GM19468 (cell line): Measurements from ENCODE around the gene TTLL9.

Experiments
- ATAC-seq: cut with Tn5 transposase; IDR thresholded peaks from one replicate; pipeline ENCODE4 v1.9.1; 2021; ENCODE audit warnings: mild to moderate bottlenecking, moderate library complexity, moderate number of reproducible peaks; ENCODE audit not compliant: unreplicated experiment; ENCODE audit errors: extremely low read depth

The TTLL9 gene

GRCh38 chr20:31857861-31858759 is 12.3 kb upstream of the TTLL9 start:
- peak; percentile 35 for ATAC-seq

DNA sequence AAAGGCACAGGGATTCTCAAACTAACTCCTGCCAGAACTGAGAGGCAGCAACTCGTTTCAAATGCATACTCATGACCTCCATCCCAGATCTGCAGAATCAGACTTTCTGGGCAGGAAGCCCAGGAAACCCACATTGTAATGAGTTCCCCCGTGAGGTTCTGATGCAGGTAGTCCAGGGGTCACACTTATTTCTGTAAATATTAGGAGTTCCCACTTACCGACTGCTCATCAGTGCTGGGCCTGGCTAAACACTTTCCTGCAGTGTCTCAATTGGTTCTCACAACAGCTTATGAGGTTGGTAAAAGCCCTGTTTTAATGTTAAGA is 11.7 kb upstream of the TTLL9 start:
- no peak for ATAC-seq

- ATAC-seq, result no peak
These were observed 11.0 kb upstream of the TTLL9 start for GRCh38 chr20:31859266-31859997.

GRCh38 chr20:31859998-31860380 is 10.4 kb upstream of the TTLL9 start:
- ATAC-seq, result no peak

DNA sequence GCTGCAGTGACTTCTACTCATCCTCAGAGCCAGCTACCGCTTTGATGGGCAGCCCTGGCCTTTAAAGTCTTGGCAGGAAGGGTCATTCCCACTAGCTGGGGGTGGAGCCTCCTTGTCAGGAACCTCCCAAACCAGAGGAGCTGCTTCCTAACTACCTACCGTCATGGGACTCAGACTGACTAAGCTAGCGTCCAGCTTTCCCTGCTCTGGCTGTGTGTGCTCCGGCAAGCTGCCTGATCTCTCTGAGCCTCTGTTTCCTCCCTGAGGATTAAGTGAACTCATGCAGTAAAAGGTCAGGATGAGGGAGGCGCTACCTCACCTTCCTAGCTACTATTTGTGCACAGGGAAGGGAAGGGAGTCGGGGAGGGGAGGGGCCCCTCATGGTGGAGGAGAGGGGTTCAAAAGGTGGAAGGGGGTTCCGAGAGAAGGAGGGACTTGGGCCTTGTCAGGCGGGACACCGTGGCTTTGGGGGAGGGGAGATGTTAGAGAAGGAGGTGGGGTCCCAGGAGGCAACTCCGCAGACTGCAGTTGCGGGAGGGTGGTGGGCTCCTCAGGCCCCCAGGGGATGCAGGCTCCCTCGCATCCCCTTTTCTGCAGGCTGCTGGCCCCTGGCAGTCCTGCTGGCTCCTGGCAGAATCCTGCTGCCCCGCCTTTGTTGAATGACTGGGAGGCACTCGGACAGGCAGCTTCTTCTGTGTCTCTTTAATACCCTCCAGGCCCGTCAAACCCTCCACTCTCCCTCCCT is 9.9 kb upstream of the TTLL9 start:
- no peak for ATAC-seq

- ATAC-seq, result no peak
These were observed 9.4 kb upstream of the TTLL9 start for GRCh38 chr20:31861135-31861384.

DNA sequence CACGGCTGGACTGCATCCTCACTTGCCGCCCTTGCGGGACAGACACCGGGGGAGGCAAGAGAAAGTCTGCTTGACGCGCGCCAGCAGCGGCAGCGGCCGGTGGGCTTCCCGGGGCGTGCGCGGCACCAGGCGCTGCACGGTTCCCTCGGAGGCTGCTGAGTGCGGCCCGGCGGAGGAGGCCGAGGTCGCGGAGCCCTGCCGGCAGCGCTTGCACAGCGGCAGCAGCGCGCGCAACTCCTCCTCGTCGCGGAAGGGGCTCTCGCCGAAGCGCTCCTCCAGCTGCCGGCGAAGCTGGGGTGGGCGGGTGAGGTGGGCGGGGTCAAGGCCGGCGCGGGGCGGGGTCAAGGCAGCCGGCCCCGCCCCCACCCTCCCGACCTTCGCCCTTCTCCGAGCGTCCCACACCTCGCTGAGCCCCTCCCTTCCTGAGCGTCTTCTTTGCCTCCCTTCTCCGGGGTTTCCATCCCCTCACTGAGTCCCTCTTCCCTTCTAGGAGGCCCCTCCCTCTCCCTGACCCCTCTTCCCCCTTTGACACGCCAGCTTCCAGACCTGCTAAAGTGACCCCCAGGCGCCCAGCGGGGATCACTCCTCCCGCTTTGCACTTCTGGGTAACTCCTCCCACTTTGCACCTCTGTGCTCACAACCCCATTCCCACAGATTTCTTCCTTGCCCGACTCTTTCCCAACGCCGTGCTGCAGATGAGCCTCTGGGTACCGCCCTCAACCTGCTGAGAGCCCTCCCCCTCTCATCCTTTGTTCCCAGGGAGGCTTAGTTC is 8.9 kb upstream of the TTLL9 start:
- no peak for ATAC-seq

GRCh38 chr20:31862157-31862470 is 8.3 kb upstream of the TTLL9 start:
- ATAC-seq, result no peak

GRCh38 chr20:31862506-31862905 is 7.9 kb upstream of the TTLL9 start:
- ATAC-seq, result no peak

GRCh38 chr20:31863296-31864085 is 6.9 kb upstream of the TTLL9 start:
- ATAC-seq, result no peak

DNA sequence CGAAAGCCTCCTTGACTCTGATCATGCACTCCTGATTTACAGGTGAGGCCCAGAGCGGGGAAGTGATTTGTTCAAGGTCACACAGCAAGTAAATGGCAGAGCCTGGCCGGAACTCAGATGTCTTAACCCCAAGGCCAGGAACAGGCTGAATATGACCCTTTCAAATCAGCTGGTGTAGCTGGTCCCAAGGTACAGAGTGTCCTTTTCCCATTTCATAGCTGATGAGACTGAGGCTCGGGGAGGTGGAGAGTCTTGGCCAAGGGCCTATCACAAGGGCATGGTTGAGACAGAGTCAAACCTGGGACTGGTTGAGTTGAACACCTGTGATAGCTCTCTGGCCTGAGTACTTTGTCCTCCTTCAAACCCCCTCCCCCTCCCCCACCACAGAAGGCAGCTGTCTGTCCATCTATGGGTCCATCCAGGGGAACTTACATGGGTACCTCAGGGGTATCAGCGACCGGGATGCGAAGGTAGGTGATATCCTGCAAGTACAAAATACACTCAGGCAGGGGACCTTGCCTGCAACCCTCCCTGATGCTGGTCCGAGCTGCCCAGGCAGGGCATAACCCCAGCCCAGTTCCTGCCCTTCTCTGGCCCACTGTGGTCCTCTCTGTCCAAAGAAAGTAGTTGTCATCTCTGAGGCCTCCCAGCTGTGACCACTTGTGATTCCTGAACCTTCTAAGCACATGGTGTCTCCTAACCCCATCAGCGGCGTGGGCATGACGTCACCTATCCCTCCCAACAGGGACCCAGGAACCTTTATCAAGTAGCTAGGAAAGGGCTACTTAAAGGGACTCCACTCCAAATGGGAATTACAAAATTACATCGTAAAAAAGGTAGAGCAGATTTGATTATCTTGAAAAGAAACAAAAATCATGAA is 5.7 kb upstream of the TTLL9 start:
- no peak for ATAC-seq

GRCh38 chr20:31866221-31866620 is 4.2 kb upstream of the TTLL9 start:
- no peak for ATAC-seq

DNA sequence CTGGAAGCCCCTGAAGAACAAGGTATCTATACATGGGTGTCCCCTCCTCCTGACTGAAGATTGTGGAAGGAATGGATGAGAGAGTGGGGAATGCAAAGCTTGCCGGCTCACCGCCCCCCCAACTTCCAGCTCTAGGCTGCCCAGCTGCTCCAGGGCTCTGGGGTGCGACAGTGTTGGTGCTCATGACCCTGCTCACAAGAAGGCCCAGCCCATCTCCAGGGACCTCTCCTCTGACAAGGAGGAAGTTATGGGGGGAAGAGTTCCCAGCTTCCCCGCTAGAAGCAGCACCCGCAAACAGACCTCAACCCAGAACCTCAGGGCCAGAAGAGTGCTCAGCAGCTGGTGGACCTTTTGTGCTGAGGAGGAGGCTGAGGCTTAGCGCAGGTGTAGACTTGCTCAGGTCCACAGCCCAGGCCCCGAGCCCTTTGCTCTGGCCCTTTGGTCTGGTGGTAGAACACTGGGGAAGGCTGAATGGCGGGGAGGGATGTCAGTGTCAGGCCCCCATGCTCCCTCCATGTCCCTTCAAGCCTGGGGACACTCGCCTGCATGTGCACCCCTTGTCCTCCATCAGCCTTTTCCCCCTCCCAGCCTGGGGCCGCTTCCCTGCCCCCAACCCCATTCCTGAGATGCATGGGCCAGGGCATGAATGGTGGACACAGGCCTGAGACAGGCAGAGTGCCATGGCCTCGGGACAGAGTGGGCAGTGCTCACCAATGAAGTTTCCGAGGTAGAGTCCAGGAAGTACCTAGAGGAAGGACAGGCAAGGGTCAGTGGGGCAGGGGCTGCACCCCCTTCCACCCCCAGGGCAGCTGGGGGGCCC is 1.4 kb upstream of the TTLL9 start:
- no peak for ATAC-seq

DNA sequence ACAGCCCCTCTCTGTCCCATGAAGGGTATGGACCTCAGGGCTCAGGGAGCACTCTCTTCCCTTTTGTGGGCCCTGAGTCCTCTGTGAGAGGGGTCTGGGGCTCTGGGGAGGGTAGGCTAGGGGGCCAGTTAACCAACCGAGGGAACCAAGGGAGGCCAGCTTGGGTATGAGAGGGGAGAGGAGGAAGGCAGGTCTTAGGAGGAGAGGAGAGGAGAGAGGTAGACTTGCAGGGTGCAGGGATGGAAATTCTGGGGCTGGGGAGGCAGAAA is 827 bp upstream of the TTLL9 start:
- no peak for ATAC-seq

DNA sequence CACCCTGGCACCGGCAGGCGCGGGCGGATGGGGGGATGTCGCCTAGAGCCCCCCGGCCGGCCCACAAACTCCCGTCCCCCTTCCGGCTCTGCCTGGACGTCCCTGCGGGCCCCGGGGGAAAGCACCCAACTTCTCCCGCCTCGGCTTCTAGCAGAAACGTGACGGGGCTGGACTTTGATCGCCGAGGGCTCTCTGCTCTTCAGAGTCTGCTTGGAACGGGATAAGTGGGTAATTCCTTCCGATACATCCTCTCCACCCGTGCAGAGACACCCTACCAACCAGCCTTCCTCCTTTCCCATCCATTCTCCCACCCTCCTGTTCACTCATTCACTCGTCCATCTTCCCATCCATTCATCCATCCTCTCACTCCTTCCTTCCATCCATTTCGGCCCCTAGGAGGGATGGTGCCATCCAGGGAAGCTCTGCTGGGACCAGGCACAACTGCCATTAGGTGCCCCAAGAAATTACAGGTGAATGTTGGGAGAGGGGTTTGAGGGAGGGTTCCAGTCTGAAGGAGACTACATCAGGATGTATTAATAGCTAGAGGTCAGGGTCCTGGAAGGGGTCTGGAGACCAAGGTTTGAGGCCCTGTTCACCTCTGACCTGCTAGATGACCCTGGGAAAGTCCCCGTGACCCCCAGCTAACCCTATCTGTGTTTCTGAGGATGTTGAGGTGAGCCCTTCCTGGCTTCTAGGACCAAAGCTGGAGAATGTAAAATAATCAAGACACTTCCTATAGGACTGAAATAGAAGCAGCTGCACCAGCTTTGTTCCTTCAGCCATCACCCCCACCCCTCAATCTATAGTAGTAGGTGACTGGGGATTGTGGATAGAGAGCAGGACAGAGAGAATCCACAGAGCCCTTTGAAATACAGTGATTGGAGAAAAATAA is 538 bp downstream of the TTLL9 start:
- no peak for ATAC-seq

DNA sequence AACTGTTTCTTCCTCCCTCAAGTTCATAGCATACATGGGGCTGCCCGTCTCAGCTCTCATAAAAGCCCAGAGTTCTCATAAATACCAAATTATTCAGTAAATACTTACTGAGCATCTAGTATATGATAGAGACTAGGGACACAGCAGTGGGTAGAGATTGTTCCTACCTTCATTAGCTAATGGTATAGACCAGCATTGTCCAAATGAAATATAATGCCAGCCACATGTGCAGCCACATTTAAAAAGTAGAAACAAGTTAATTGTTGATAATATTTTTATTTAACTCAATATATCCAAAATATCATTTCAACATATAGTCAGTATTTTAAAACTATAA is 1.2 kb downstream of the TTLL9 start:
- no peak for ATAC-seq

DNA sequence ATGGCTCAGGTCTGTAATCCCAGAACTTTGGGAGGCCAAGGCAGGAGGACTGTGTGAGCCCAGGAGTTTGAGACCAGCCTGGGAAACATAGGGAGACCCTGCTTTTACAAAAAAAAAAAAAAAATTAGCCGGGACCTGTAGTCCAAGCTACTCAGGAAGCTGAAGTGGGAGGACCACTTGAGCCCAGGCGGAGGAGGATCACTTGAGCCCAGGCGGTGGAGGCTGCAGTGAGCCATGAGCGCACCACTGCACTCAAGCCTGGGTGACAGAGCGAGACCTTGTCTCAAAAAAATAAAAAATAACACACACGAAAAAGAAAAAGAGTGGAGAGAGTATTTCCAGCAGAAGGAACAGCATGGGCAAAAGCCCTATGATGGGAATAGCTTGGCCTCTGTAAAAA is 2.0 kb downstream of the TTLL9 start:
- ATAC-seq, result no peak

DNA sequence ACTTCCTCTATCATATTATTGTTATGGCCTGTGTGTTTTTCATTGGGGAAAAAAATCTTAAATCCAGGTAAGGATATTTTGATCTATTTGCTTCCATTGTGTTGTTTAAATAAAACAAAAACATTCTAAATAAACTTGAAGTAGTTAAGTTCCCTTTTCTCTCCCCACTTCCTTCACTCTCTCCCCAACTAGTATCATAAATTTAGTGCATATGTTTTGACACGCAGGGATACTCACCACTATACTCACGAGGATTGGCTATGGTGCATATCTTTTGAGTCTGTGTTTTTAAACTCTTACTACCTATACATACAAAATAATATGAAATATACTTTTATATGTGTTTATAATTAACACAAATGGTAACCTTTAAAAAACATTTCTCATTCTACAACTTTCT is 5.2 kb downstream of the TTLL9 start:
- ATAC-seq, result no peak
